ENCODE results near the gene PKP4. TPM values are rescaled to one million over a fixed set of nuclear protein-coding genes. Genes with fewer than 3 reads are reported as not detected.

PKP4 gene
- total RNA-seq, 1 donor from 2014 or later, result 30.3 TPM

DNA sequence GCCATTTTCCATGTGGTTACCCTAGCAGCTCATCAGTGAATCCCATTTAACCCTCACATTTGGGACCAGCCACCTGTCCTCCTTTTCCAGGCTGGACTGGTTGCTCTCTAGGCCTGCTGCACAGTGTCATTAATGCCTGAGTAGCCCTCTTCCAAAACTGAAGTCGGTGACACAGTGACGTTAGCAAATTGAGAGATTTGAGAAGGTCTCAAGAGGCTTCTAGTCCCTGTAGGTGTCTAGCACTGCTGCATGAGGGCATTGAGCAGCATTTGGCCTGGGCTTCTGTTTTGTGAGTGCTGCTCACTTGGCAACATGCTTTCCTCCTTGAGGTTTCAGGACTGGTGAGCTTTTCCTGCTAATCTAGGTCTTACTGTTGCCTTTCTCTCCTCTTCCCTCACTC is 36.7 kb downstream of the PKP4 start:
- DNase-seq (ENCODE audit: low spot score), result no peak
- H3K27ac Mint-ChIP-seq, result no peak overlapping the region
- no peaks in the 10 kb centered on the region for H3K36me3 Mint-ChIP-seq (ENCODE audit: low read depth)
- no peaks in the 10 kb centered on the region for H3K9me3 Mint-ChIP-seq
- H3K4me3 Mint-ChIP-seq, result no peak overlapping the region
- no peaks in the 10 kb centered on the region for H3K4me1 Mint-ChIP-seq (ENCODE audit: low read depth)
- H3K27me3 Mint-ChIP-seq (ENCODE audit: insufficient read depth), result no peaks in the 10 kb centered on the region
- intact Hi-C loops (cut with micrococcal nuclease), result no loop called here

DNA sequence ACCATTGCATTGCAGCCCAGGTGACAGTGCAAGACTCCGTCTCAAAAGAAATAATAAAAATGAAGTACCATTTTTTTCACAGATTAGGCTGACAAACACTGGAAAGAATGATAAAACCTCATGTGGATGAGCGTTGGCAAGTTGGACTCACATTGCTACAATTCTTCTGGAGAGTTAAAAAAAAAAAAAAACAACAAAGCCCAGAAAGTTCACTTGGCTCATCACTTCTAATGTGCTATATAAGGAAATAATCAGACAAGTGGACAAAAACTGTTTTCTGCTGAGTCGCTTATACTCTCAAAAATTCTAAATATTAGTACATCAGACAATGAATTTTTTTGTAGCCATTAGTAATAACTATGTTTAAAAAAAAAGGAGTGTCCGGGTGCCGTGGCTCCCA is 38.4 kb downstream of the PKP4 start:
- Mint-ChIP-seq H3K27ac (no peak overlapping the region), H3K4me1 (ENCODE audit: low read depth) (peaks cover 7% of the 10 kb centered on the region), H3K27me3 (ENCODE audit: insufficient read depth) (no peaks in the 10 kb centered on the region), H3K4me3 (no peak overlapping the region), H3K36me3 (ENCODE audit: low read depth) (no peaks in the 10 kb centered on the region), H3K9me3 (no peaks in the 10 kb centered on the region)
- DNase-seq (ENCODE audit: low spot score), result no peak
- intact Hi-C loops (cut with micrococcal nuclease), result no loop called here

DNA sequence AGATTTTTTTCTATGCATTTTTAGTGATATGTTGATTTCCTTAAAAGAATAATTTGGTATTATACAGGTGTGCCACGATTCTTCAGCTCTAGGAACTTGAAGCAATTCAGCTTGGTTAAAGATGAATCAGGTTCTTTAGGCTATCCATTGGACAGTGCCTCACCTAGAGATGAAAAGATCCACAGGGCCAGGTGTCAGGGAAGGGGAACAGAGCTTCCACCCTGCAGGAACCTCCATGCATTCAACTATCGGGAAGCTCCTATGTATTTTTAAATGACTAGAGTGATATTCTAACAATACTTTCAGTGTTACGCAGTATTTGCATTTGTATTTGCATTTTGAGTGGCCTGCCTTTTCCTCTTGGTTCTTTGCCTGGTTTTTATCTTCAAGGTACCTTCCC is 40.2 kb downstream of the PKP4 start:
- intact Hi-C loops (cut with micrococcal nuclease), result no loop called here
- no peak overlapping the region for H3K4me3 Mint-ChIP-seq
- H3K27me3 Mint-ChIP-seq (ENCODE audit: insufficient read depth), result no peaks in the 10 kb centered on the region
- H3K4me1 Mint-ChIP-seq (ENCODE audit: low read depth), result peaks cover 7% of the 10 kb centered on the region
- DNase-seq (ENCODE audit: low spot score), result no peak
- no peaks in the 10 kb centered on the region for H3K36me3 Mint-ChIP-seq (ENCODE audit: low read depth)
- H3K27ac Mint-ChIP-seq, result no peak overlapping the region
- H3K9me3 Mint-ChIP-seq, result no peaks in the 10 kb centered on the region

DNA sequence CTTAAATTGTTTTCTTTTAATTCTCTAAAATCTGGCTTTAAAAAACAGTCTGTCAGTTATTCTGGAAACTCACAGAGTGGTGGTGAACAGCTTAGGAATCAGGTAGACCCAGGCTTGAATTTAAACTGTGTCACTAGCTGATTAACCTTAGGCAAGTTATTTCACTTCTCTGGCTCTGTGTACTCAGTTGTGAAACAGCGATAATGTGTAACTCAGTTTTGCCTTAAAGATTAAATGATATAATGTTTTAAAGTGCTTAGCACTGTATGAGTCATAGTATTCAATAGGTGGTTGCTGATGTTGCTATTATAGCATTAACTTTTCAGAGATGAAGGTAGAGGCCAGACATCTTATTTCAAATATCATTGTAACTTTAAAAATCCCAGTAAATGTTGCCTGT is 40.7 kb downstream of the PKP4 start:
- H3K4me1 Mint-ChIP-seq (ENCODE audit: low read depth), result peaks cover 7% of the 10 kb centered on the region
- no peak overlapping the region for H3K4me3 Mint-ChIP-seq
- H3K9me3 Mint-ChIP-seq, result no peaks in the 10 kb centered on the region
- no peak overlapping the region for H3K27ac Mint-ChIP-seq
- intact Hi-C loops (cut with micrococcal nuclease), result no loop called here
- no peaks in the 10 kb centered on the region for H3K36me3 Mint-ChIP-seq (ENCODE audit: low read depth)
- no peak for DNase-seq (ENCODE audit: low spot score)
- no peaks in the 10 kb centered on the region for H3K27me3 Mint-ChIP-seq (ENCODE audit: insufficient read depth)

DNA sequence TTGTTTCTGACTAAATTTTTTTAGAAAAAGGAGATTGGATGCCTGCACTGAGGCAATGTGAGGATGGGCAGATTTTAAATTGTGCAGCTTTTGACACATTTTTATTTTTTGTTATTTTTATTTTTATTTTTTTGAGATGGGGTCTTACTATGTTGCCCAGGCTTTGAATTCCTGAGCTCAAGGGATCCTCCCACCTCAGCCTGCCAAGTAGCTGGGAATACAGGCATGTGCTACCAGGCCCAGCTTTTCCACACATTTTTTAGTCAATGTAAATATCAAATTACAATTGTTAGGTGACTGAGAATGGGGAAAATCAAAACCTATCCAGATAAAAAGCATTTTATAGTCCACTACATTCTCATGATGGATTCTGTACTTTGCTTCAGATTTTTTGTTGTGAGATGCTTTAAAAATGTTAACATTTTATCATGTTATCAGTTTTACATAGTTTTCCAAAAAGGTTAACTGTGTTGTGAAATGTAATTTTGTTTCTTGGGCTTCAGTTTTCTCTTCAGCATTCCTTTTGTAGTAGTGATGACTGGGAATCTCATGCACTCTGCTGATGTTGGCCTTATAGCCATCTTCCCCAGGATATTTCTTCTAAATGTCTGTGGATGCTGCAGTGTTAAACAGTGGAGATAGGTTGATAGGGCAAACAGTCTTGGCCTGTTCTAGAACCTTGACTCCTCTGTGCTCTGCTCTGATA is 41.4 kb downstream of the PKP4 start:
- no peaks in the 10 kb centered on the region for H3K36me3 Mint-ChIP-seq (ENCODE audit: low read depth)
- no peak for DNase-seq (ENCODE audit: low spot score)
- H3K9me3 Mint-ChIP-seq, result no peaks in the 10 kb centered on the region
- H3K27ac Mint-ChIP-seq, result no peak overlapping the region
- intact Hi-C loops (cut with micrococcal nuclease), result no loop called here
- H3K4me3 Mint-ChIP-seq, result no peak overlapping the region
- peaks cover 7% of the 10 kb centered on the region for H3K4me1 Mint-ChIP-seq (ENCODE audit: low read depth)
- no peaks in the 10 kb centered on the region for H3K27me3 Mint-ChIP-seq (ENCODE audit: insufficient read depth)

DNA sequence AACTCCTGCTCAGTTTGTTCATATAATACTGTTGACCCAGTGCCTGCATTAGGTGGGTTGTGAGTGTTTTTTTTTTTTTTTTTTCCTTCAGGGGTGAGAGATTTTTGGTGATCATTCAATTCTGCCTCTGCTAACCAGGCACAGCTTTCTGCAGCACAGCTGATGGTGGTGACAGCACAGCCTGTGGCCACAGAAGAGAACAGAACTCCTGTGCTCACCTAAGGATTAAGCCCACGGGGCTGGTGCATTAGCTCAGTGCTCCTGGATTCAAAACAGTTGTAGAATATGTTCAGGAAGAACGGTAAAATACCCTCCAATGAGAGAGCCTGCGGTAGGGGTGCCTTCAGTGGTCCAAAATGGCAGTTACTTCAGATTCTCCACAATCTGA is 42.0 kb downstream of the PKP4 start:
- H3K27ac Mint-ChIP-seq, result no peak overlapping the region
- DNase-seq (ENCODE audit: low spot score), result no peak
- no peaks in the 10 kb centered on the region for H3K36me3 Mint-ChIP-seq (ENCODE audit: low read depth)
- intact Hi-C loops (cut with micrococcal nuclease), result no loop called here
- no peak overlapping the region for H3K4me3 Mint-ChIP-seq
- H3K27me3 Mint-ChIP-seq (ENCODE audit: insufficient read depth), result no peaks in the 10 kb centered on the region
- H3K4me1 Mint-ChIP-seq (ENCODE audit: low read depth), result peaks cover 7% of the 10 kb centered on the region
- H3K9me3 Mint-ChIP-seq, result no peaks in the 10 kb centered on the region

DNA sequence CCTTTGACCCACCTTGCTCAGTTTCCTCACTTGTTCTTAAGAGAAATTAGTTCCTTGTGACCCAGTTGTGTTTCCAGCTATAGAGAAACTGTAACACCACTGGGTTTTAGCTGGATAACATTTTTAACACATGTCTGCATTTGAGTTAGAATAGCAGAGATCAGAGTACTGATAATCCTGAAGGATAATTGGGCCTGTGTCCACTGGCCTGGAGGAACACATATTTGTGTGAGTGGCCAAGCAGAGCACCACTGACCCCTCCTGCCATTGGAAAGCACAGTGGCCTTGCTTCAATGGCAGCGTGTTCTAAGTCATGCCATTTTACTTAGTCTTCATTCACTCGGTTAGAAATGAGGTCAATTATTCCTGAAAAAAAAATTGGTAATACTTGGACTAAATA is 42.6 kb downstream of the PKP4 start:
- Mint-ChIP-seq H3K36me3 (ENCODE audit: low read depth) (no peaks in the 10 kb centered on the region), H3K9me3 (no peaks in the 10 kb centered on the region), H3K4me1 (ENCODE audit: low read depth) (peaks cover 7% of the 10 kb centered on the region), H3K27me3 (ENCODE audit: insufficient read depth) (no peaks in the 10 kb centered on the region), H3K27ac (no peak overlapping the region), H3K4me3 (no peak overlapping the region)
- no peak for DNase-seq (ENCODE audit: low spot score)
- intact Hi-C loops (cut with micrococcal nuclease), result no loop called here

DNA sequence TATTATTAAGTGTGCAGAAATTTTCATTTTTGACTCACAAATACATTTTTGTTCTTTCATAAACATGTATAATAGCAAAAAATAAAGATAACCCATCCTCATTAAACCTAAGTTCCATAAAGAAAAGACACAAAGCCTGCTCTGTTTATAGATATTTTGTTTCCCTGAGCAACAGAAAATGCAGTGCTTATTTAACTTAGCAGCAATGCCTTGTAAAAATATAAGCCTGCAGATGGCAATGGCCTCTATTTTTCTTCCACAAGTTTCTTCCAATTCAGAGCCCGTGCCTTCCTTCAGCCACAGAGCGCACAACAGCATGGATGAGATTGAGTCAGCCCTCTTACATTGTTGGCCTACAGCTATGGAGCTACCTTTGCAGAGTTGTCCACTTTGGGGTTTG is 43.6 kb downstream of the PKP4 start:
- DNase-seq (ENCODE audit: low spot score), result no peak
- H3K27me3 Mint-ChIP-seq (ENCODE audit: insufficient read depth), result no peaks in the 10 kb centered on the region
- H3K9me3 Mint-ChIP-seq, result no peaks in the 10 kb centered on the region
- peaks cover 7% of the 10 kb centered on the region for H3K4me1 Mint-ChIP-seq (ENCODE audit: low read depth)
- intact Hi-C loops (cut with micrococcal nuclease), result no loop called here
- H3K4me3 Mint-ChIP-seq, result no peak overlapping the region
- H3K36me3 Mint-ChIP-seq (ENCODE audit: low read depth), result no peaks in the 10 kb centered on the region
- H3K27ac Mint-ChIP-seq, result no peak overlapping the region

DNA sequence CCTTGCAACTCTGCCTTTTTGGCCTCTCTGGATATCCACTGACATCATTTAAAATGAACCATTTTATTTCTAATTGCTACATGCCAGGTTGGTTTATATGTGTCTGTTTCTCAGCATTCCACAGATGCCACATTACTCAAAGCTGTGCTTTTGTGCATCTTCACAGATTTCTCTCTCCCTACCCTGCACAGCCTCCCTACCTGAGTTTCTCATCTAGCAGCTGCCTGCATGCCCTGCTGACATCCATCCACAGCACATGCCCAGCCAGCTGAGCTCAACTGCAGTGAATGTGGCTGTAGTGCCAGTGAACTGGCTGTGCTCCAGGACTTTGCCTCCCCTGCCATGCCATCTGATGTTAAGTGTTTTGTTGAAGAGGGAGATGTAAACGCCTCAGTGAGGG is 44.5 kb downstream of the PKP4 start:
- no peak overlapping the region for H3K4me3 Mint-ChIP-seq
- no peak for DNase-seq (ENCODE audit: low spot score)
- H3K27me3 Mint-ChIP-seq (ENCODE audit: insufficient read depth), result no peaks in the 10 kb centered on the region

DNA sequence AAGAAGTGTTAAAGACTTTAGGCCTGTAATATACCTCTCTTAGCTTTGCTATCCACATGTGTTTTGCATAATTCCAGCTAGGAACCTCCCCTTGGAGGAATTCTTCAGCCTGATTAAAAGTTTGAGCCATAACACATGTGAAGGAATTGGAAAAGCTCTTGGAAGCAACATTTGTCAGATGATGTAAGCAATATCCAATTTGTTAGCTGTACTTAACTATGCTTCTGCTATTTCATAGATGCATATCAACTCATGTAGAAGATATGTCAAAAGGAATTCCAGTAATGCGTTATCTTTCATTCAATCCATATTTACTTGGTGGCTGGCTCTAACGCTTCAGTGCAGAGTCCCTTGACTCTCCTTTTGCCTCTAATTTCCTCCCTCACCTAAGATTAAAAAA is 46.2 kb downstream of the PKP4 start:
- Mint-ChIP-seq H3K9me3 (no peaks in the 10 kb centered on the region), H3K4me1 (ENCODE audit: low read depth) (peaks cover 16% of the 10 kb centered on the region), H3K36me3 (ENCODE audit: low read depth) (no peaks in the 10 kb centered on the region), H3K4me3 (no peak overlapping the region), H3K27ac (no peak overlapping the region), H3K27me3 (ENCODE audit: insufficient read depth) (no peaks in the 10 kb centered on the region)
- intact Hi-C loops (cut with micrococcal nuclease), result no loop called here
- DNase-seq (ENCODE audit: low spot score), result no peak

More for the DNA sequence above, 44.5 kb downstream of the PKP4 start:
- peaks cover 7% of the 10 kb centered on the region for H3K4me1 Mint-ChIP-seq (ENCODE audit: low read depth)
- H3K36me3 Mint-ChIP-seq (ENCODE audit: low read depth), result no peaks in the 10 kb centered on the region
- H3K27ac Mint-ChIP-seq, result no peak overlapping the region
- H3K9me3 Mint-ChIP-seq, result no peaks in the 10 kb centered on the region
- intact Hi-C loops (cut with micrococcal nuclease), result no loop called here

DNA sequence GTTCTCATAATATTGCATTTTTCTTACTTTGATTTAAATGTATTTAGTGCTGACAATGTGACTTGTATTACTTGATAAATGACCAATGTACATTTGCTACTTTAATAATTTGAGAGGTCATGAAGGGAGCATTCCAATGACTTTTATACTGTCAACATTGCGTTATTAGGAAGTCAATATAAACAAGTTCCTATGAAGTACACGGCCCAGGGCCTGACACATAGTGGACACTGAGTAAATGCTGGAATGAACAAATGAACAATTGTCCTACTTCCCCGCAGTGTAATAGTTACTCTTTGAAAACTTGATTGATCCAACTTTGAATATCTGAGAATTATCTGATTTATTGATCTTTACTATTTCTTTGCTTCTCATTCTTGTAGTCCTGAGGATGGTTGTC is 47.3 kb downstream of the PKP4 start:
- no peaks in the 10 kb centered on the region for H3K36me3 Mint-ChIP-seq (ENCODE audit: low read depth)
- peaks cover 16% of the 10 kb centered on the region for H3K4me1 Mint-ChIP-seq (ENCODE audit: low read depth)
- no peak overlapping the region for H3K4me3 Mint-ChIP-seq
- H3K9me3 Mint-ChIP-seq, result no peaks in the 10 kb centered on the region
- no peaks in the 10 kb centered on the region for H3K27me3 Mint-ChIP-seq (ENCODE audit: insufficient read depth)
- intact Hi-C loops (cut with micrococcal nuclease), result no loop called here
- DNase-seq (ENCODE audit: low spot score), result no peak
- no peak overlapping the region for H3K27ac Mint-ChIP-seq

DNA sequence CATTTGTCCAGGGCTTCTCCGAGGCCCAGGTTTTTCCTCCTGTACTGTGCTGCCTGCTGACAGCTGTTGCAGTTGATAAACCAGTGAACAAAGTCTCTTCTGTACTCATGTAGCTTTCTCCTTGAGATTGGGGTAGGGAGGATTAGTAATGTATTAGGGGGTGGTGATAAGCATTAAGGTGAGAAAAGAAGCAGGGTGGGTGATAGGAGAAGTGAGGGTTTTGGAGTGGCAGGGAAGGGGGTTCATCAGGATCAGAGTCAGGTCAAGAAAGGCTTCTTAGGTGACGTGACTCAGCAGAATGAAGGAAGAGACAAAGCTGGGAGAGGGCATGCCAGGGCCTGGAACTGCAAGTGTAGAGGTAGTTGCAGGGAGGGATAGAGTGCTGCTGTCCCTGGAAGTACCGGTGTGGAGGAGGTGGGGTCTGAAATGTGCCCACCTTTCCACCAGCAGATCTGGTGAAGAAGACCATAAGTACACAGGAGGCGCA is 48.7 kb downstream of the PKP4 start:
- Mint-ChIP-seq H3K4me1 (ENCODE audit: low read depth) (peaks cover 9% of the 10 kb centered on the region), H3K27ac (no peak overlapping the region), H3K9me3 (no peaks in the 10 kb centered on the region), H3K36me3 (ENCODE audit: low read depth) (no peaks in the 10 kb centered on the region), H3K27me3 (ENCODE audit: insufficient read depth) (no peaks in the 10 kb centered on the region), H3K4me3 (no peak overlapping the region)
- DNase-seq (ENCODE audit: low spot score), result no peak
- intact Hi-C loops (cut with micrococcal nuclease), result no loop called here

DNA sequence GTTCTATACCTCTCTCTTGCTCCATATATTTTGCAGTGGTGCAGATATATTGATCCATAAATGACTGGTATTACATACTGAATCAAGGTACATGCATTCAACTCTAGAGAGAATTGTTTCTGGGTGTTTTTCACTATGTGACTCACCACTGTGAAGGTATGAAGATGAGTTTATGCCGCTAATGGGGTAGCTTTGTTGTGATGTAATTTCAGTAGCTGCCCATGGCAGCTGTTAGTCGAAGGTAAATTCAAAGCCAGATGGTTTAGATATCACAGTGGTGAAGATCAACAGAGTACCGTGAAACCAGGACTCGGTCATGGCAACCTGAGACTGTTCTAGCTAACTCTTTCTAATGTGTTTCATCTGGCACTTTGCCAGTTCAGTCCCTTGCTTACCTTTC is 50.4 kb downstream of the PKP4 start:
- peaks cover 9% of the 10 kb centered on the region for H3K4me1 Mint-ChIP-seq (ENCODE audit: low read depth)
- H3K27ac Mint-ChIP-seq, result no peak overlapping the region
- no peak overlapping the region for H3K4me3 Mint-ChIP-seq
- no peak for DNase-seq (ENCODE audit: low spot score)
- no peaks in the 10 kb centered on the region for H3K9me3 Mint-ChIP-seq
- intact Hi-C loops (cut with micrococcal nuclease), result loop anchor here (2.0 kb wide), 1 partner anchor 50 kb away; the partner anchor contains the start of genes CCDC148 and PKP4
- H3K36me3 Mint-ChIP-seq (ENCODE audit: low read depth), result no peaks in the 10 kb centered on the region
- no peaks in the 10 kb centered on the region for H3K27me3 Mint-ChIP-seq (ENCODE audit: insufficient read depth)

DNA sequence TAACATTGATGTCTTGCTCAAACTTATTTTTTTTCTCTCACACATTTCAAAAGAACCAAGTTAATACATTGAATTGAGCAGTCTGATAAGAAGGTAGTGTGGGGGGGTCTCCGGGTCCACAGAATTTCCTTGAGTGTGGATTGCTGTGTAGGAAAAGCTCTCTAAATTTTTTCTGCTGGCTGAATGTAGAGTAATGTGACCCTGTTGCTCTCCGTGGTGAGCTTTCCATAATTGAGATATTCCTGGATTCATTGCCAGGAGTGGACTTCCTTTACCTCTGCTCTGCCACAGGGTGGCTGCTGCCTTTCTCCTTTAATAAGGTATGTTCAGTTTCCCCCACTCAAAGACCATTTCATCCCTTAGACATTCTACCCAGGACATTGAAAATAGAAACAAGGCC is 50.9 kb downstream of the PKP4 start:
- no peaks in the 10 kb centered on the region for H3K36me3 Mint-ChIP-seq (ENCODE audit: low read depth)
- peaks cover 9% of the 10 kb centered on the region for H3K4me1 Mint-ChIP-seq (ENCODE audit: low read depth)
- H3K27me3 Mint-ChIP-seq (ENCODE audit: insufficient read depth), result no peaks in the 10 kb centered on the region
- no peak overlapping the region for H3K27ac Mint-ChIP-seq
- H3K9me3 Mint-ChIP-seq, result no peaks in the 10 kb centered on the region
- intact Hi-C loops (cut with micrococcal nuclease), result loop anchor here (2.0 kb wide), 1 partner anchor 51 kb away; the partner anchor contains the start of genes CCDC148 and PKP4
- DNase-seq (ENCODE audit: low spot score), result no peak
- no peak overlapping the region for H3K4me3 Mint-ChIP-seq

All from activated T-helper 1 cell treated with anti-CD3 and anti-CD28 coated beads, Interleukin-12 subunit alpha, Interleukin-12 subunit beta, Interleukin-2, Interleukin-4 antibody, amounts not matched to agents 30 ng/mL and 10 ng/mL and 1 ng/mL, durations not matched to agents 14 hours and 24 hours and 36 hours (primary cell).